NCI-H1105 treated with DMSO at 0.1 percent for 48 hours (cell line): ENCODE results near the gene LINC01488.

Source experiments
- DNase-seq: peaks from one replicate; lab custom pipeline; 2025; lab: John Stamatoyannopoulos, UW

Gene LINC01488

DNA sequence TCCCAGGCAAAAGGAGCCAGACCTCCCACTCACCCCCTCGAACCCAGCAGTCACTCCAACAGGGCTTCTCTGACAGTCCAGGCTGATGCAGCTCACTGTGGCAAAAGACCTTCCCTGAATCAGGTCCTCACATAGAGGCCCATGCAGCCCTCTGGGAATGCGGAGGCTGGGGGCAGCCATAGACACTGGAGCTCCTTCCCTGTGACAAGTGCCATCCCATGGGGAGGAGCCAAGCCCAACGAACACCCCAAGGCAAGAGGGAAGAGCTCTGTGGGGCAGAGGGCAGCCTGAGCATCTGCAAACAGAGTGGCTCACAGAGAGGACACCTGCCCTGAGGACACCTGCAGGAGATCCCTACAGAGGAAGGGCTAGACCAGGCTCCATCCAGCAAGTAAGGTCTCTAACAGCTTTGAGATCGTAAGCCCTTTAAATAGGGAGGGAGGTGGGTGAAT is at the start of gene LINC01488:
TSS of gene LINC01488 (plus strand) at position 271 of the 452 bp plus-strand sequence.
- no peak for DNase-seq

DNA sequence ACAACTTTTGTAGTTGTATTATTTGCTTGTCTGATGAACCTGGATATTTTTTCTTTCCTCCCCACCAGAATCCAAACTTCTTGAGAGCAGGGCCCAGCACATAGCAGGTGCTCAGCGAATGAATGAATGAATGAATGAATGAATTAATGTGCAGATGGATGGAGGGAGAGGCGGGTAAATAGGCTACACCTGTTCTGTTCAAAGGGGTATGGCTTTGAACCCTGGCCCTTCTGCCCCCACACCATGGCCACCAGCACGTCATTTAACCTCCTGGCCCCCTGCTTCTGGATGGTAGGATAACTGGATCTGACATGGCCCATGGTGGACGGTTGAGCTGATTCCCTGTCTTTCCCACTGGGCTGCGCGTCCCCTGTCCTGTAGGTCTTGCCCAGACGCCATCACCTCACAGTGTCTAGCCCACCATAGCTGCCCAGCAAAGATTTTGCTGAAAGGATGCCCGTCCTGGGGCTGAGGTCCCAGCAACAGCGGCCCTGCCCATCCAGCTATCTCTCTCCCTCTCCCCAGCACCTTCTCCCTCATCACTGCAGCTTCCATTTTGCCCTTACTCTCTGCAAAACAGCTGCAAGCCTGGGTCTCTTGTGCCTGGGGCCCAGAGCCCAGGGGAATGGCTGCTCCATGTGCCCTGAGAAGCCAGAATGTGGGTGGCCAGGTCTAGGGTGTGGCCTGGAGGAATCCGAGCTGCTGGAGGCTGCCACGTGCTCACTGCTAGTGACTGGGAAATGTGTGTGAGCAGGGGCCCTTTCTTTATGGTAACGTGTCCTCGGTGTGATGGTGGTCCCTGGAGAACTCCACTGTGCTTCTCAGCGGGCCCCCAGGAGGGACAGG is 49.3 kb upstream of the LINC01488 start:
- no peak for DNase-seq

- no peak for DNase-seq
These were observed 47.7 kb upstream of the LINC01488 start for GRCh38 chr11:69433741-69434140.

DNA sequence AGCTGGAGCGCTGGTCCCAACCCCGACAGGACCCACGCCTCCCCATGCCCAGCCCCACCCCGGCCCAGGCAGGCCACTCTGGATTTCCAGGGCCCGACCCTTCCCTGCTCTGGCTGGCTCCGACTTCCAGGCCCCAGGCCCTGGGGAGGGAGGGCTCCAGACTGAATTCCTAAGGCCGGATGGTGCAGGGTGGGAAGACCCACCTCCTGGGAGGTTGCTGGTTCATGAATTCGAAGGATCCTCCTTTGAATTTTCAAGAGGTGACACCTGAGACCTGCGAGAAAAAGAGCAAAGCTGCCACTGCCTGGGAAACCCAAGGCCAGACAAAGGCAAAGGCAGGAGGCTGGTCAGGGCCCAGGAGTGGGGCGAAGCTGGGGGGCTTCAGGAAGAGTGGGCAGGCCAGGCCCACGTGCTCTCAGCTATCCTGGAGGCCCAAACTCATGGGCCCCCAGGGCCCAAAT is 47.0 kb upstream of the LINC01488 start:
- no peak for DNase-seq

DNA sequence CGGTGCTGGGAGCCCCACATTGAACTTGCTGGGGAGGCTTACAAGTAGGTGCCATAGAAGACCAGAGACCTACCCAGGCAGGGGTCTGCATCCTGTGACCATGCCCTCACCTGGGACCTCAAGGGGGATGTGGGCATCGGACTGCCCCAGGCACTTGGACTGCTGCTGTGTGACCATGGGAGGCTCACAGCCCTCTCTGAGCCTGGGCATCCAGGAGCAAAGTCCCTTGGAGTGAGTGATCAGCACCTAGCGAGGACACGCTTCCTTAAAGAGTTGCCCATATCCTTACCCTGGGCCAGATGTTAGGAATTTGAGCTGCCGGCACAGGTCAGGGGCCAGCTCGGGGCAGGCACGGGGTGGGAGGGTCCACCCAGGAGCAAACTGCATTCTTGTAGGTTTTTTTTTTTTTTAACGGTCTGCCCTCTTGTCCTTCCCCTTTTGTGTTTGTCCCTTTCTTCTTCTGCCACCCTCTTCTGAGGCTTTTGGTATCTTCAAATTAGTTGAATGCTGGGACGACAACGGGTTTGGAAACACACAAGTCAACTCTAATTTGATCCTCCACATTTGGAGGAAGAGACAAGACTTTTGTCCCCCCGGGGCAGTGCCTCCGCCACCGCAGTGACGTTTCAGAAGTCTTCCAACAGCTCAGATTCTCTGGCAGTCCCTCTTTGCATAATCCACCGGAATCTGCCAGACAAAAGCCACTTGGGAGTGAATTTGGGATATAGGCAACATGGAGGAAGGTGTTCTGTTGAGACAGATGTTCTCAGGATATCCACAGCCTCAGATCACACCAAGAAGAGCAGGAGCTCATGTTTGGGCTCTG is 46.1 kb upstream of the LINC01488 start:
- no peak for DNase-seq

- DNase-seq = no peak
These were observed 45.2 kb upstream of the LINC01488 start for GRCh38 chr11:69436041-69436982.

DNA sequence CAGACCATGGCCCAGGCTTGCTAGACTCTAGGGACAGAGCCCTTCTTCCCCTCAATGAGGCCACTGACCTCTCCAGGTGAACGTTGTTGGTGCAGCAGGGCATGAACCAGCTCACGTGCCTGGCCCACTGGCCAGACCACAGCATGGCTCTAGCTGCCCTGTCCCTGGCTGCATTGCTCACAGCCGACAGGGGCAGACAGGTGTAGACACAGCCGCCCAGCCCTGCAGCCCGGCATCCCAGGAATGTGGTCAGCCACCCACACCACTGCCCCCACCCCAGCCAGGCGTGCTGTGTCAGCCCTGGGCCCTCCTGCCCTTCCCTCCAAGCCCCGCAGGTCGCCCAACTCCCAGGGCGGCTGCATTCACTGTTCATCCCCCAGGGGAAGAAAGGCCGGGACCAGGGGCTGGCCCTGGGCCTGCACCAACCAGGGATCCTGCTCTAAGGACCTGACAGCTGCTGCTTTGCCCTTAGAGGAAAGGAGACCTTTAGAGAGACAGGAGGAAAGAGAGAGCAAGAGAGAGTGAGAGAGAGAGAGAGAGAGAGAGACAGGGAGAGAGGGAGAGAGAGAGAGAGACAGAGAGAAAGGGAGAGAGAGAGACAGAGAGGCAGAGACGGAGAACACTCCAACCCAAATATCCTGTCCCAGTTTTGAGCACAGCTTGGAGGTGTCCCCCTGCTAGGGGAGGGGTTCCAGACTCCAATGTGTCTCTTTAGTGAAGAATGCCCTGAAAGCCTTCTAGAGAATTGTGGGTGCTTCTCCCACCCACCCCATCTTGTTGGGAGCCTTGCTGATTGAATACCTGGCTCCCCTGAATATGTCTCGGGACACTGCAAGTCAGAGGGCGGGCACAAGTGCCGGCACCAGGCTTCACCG is 44.2 kb upstream of the LINC01488 start:
- DNase-seq = no peak

DNA sequence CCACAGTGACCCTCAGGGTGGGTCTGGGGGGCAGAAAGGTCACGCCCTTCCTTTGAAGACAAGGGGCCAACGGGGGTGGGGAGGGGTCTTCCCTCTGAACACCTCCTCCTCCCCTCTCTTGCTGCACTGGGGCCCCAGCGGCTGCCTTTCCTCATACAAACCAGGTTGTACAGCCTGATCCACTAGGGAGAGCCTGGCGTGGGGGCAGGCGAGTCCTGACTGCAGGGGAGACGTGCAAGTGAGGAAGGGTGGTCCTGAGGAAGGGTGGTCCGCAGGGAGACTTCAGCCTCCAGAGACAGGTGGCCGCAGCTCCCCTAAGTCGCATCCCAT is 43.6 kb upstream of the LINC01488 start:
- no peak for DNase-seq

- DNase-seq = no peak
These were observed 43.1 kb upstream of the LINC01488 start for GRCh38 chr11:69438286-69438920.

GRCh38 chr11:69439127-69439526 is 42.3 kb upstream of the LINC01488 start:
- no peak for DNase-seq

GRCh38 chr11:69439651-69440464 is 41.6 kb upstream of the LINC01488 start:
- no peak for DNase-seq

DNA sequence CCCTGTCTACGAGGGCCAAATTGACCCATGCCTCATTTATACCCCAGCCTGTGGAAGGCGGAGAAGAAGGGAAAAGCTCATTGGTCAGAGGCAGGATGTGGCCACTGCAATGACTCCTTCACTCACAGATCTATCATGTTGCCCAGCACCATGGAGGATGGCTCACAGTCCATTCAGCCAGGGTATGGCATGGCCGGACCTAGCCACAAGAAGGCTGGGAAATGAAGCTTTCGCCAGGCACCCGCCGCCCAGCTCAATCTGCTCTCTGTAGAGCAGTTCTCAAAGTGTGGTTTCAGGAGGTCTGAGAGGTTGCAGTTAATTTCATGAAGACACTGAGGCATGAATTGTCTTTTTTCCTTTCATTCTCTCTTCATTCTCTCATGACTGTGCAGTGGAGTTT is 40.6 kb upstream of the LINC01488 start:
- DNase-seq = no peak

DNA sequence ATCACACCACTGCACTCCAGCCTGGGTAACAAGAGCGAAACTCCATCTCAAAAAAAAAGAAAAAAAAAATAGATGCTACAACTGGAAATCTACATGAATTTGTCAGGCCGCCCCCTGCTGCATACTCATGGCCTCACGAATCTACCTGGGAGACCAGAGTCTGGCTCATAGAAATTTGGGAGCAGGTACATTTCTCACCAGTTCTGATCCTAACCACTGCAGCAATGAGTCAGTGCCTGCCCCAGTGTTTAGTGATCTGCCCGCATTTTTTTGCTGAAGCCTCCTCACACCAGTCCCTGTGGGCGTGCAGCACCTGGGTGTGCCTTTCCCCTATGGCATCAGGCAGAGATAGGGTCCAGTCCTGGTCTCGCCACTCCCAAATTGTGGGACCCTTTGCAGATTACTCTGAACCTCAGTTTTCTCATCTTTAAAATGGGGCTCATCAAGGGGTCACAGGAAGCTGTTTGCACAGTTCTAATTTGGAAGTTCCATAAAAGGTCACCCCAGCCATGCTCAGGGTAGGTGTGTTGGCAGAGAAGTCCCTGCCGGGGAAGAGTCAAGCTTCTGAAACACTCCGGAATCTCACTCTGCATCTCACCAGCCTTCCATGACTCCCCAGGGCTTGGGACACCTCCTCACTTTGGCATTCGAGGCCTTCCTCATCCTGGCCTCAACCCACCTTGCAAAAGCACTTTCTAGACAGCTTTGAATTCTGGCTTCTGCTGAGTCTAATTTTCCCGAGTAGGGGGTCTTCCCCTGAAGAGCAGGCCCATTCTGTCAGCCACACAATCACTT is 39.3 kb upstream of the LINC01488 start:
- DNase-seq = no peak

DNA sequence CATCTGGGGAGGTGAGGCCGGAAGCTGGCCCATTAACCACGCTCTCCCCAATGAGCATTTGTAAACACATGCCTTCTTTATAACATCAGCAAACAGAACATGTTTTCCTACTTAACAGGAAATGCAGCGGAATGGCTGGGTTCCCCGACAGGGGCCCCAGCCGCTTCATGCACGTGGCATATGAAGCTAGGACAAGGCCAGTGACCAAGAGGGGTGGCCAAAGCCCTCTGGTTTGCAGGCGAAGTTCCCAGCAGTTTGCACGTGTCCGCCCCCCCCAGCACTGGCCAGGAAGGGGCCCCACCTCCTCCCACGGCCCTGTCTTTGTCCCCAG is 38.7 kb upstream of the LINC01488 start:
- no peak for DNase-seq

DNA sequence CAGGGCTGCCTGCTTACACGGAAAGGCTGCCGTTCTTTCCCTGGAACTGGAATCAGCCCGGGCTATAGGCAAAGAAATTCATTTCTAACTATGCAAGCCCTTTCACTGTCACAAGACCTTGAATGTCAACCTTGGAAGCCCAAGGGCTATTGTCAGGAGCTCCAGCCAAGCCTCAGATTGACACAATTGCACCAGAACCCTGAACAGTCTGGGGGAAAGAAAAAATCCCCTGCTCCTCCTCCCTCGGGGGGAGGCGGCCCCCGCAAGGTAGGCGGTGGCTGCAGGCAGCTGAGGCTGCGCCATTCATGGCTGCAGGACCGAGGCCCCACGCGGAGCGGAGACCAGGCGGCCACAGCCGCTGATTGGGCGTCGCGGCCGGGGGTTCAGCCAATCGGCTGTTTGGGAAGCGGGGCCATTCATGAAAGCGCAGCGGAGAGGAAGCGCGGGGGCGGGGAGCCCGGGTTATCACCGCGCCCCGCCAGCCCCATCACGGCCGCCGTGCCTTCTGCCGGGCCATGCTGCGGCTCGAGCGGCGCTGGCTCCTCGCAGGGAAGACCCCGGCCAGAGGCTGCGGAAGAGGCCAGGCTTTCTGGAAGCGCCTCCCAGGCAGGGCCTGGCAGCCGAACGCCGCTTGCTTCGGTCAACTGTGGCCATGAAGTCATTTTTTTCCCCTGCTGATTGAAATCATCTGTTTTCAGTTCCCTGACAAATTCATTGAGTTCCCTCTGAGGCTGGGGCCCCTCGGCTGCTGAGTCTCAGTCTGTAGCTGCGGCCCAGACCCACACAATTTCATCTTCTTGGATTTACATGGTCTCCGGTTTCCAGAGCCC is 38.1 kb upstream of the LINC01488 start:
- DNase-seq = peak; percentile 82

GRCh38 chr11:69443968-69444364 is 37.5 kb upstream of the LINC01488 start:
- no peak for DNase-seq

DNA sequence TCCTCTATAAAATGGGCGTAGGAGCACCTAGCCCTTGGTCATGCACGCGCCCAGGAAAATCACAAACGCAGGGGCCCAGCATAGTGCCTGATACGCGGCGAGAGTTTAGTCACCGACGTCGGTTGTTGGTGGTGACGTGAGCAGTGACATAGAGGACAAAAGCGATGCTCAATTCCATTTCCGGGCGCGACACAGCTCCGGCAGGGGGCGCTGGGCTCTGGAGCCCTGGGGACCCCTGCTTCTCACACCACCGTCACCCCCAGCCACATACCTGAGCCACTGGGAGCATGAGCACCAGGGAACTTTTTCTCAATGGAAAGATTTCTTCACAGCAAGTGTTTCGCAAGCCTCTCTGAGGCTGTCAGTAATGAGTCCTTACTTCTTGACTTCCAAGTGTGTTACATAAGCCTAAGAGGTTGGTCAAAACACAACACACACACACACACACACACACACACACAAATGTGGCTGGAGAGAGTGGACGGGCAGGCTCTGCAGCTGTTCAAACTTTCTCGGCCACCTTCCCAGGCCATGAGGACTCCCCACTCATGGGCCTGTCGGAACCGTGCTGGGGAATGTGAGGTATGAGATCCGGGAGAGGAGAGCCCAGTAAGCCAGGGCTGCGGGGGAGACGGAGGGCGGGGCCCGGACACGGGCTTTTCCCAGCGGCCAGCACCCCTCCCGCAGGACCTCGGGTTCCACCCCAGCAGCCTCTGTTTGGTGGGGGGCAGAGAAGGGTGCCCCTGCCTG is 36.9 kb upstream of the LINC01488 start:
- DNase-seq = no peak
